NCI-H2196 (cell line): ENCODE data around the gene MYL10.

ENCODE experiments used
- DNase-seq: peaks from one replicate; lab custom pipeline; 2025; ENCODE audit not compliant: unreplicated experiment; lab: John Stamatoyannopoulos, UW

Gene MYL10

GRCh38 chr7:101598422-101598985, 30.6 kb downstream of the MYL10 start:
- no peak for DNase-seq

GRCh38 chr7:101597941-101598340, 31.2 kb downstream of the MYL10 start:
- no peak for DNase-seq

GRCh38 chr7:101596898-101597297, 32.2 kb downstream of the MYL10 start:
- DNase-seq, result no peak

GRCh38 chr7:101595766-101596537, 33.1 kb downstream of the MYL10 start:
- DNase-seq, result no peak

GRCh38 chr7:101595246-101595645, 33.9 kb downstream of the MYL10 start:
- DNase-seq, result no peak

GRCh38 chr7:101594790-101595189, 34.3 kb downstream of the MYL10 start:
- no peak for DNase-seq

GRCh38 chr7:101593556-101593955, 35.5 kb downstream of the MYL10 start:
- DNase-seq, result no peak

- no peak for DNase-seq
These were observed 37.6 kb downstream of the MYL10 start for GRCh38 chr7:101591504-101591903.

- DNase-seq, result no peak
These were observed 38.2 kb downstream of the MYL10 start for GRCh38 chr7:101590663-101591435.

GRCh38 chr7:101589976-101590662, 39.0 kb downstream of the MYL10 start:
- no peak for DNase-seq

- DNase-seq, result no peak
These were observed 40.0 kb downstream of the MYL10 start for GRCh38 chr7:101589052-101589451.

- no peak for DNase-seq
These were observed 40.8 kb downstream of the MYL10 start for GRCh38 chr7:101588131-101588935.

- no peak for DNase-seq
These were observed 42.0 kb downstream of the MYL10 start for GRCh38 chr7:101586906-101587677.

- no peak for DNase-seq
These were observed 42.8 kb downstream of the MYL10 start for GRCh38 chr7:101586078-101586905.

- no peak for DNase-seq
These were observed 46.1 kb downstream of the MYL10 start for GRCh38 chr7:101582971-101583370.

GRCh38 chr7:101581891-101582290, 47.2 kb downstream of the MYL10 start:
- DNase-seq, result no peak

- no peak for DNase-seq
These were observed 48.5 kb downstream of the MYL10 start for GRCh38 chr7:101580596-101580995.

GRCh38 chr7:101578552-101578951, 50.5 kb downstream of the MYL10 start:
- DNase-seq, result no peak

GRCh38 chr7:101576998-101577397, 52.1 kb downstream of the MYL10 start:
- no peak for DNase-seq
